GM23338 (cell line): Measurements from ENCODE around the gene CAPNS2. TPM values are rescaled to one million over a fixed set of nuclear protein-coding genes. Genes with fewer than 3 reads are reported as not detected.

Source experiments
- ATAC-seq: fragments of 200-7000 bp; cut with Tn5 transposase; 3 replicates; pipeline ENCODE4 v1.9.1; 2020
- DNase-seq: peaks from one replicate; pipeline ENCODE4 v3.0.0-alpha.2; 2015; ENCODE audit warnings: low spot score
- H2AFZ ChIP-seq: fragments of 200-600 bp; sonication (generic); 2 replicates; pipeline ENCODE4 v1.8.0; 2016; ENCODE audit warnings: antibody characterized with exemption, mild to moderate bottlenecking, moderate library complexity
- H3F3A ChIP-seq: fragments of 200-600 bp; sonication (generic); replicated peaks from 2 replicates; pipeline ENCODE4 v1.8.0; 2017; ENCODE audit warnings: antibody characterized with exemption, mixed run types, low read depth
- H3K27ac ChIP-seq: fragments of 200-600 bp; sonication (generic); 2 replicates; pipeline ENCODE4 v1.6.1; 2016; ENCODE audit warnings: low read depth
- H3K27me3 ChIP-seq: fragments of 200-600 bp; sonication (generic); 2 replicates; pipeline ENCODE4 v1.8.0; 2016; ENCODE audit warnings: mild to moderate bottlenecking, mixed run types, moderate library complexity; ENCODE audit not compliant: insufficient read depth
- H3K36me3 ChIP-seq: fragments of 200-600 bp; sonication (generic); 2 replicates; pipeline ENCODE4 v1.8.0; 2016; ENCODE audit warnings: mild to moderate bottlenecking; ENCODE audit not compliant: insufficient read depth
- H3K4me1 ChIP-seq: fragments of 200-600 bp; sonication (generic); 2 replicates; pipeline ENCODE4 v1.8.0; 2016; ENCODE audit warnings: mild to moderate bottlenecking, moderate library complexity; ENCODE audit not compliant: insufficient read depth
- H3K4me2 ChIP-seq: fragments of 200-600 bp; sonication (generic); 2 replicates; pipeline ENCODE4 v1.7.1; 2017; ENCODE audit warnings: mixed run types
- H3K4me3 ChIP-seq: fragments of 200-600 bp; sonication (generic); 2 replicates; pipeline ENCODE4 v1.6.1; 2016; ENCODE audit warnings: mixed run types
- H3K79me2 ChIP-seq: fragments of 200-600 bp; sonication (generic); replicated peaks from 2 replicates; pipeline ENCODE4 v1.8.0; 2017; ENCODE audit warnings: mild to moderate bottlenecking; ENCODE audit not compliant: insufficient read depth
- H3K9me2 ChIP-seq: fragments of 200-600 bp; sonication (generic); 2 replicates; pipeline ENCODE4 v1.8.0; 2017; ENCODE audit not compliant: insufficient read depth
- H4K20me1 ChIP-seq: fragments of 200-600 bp; sonication (generic); replicated peaks from 2 replicates; pipeline ENCODE4 v1.8.0; 2017; ENCODE audit warnings: mild to moderate bottlenecking; ENCODE audit not compliant: insufficient read depth
- H3K27ac Mint-ChIP-seq: 2 replicates; pipeline ENCODE4 v1.8.0; 2020; ENCODE audit warnings: inconsistent platforms, mild to moderate bottlenecking, moderate library complexity, mixed read lengths
- H3K27me3 Mint-ChIP-seq: 3 replicates; pipeline ENCODE4 v1.8.0; 2022; ENCODE audit warnings: low read depth, mild to moderate bottlenecking, moderate library complexity, mixed read lengths, inconsistent platforms; ENCODE audit not compliant: insufficient read depth, poor library complexity
- H3K36me3 Mint-ChIP-seq: 3 replicates; pipeline ENCODE4 v1.8.0; 2021; ENCODE audit warnings: low read depth, mild to moderate bottlenecking, inconsistent platforms, moderate library complexity, mixed read lengths
- H3K4me1 Mint-ChIP-seq: 3 replicates; pipeline ENCODE4 v1.8.0; 2020; ENCODE audit warnings: mild to moderate bottlenecking, inconsistent platforms, mixed read lengths
- H3K4me3 Mint-ChIP-seq: 3 replicates; pipeline ENCODE4 v1.8.0; 2021; ENCODE audit warnings: moderate library complexity, mild to moderate bottlenecking, inconsistent platforms, mixed read lengths
- H3K9me3 Mint-ChIP-seq: 3 replicates; pipeline ENCODE4 v1.8.0; 2020; ENCODE audit warnings: moderate library complexity, mild to moderate bottlenecking, inconsistent platforms, mixed read lengths
- POLR2AphosphoS5 ChIP-seq: IDR thresholded peaks from 2 replicates; pipeline ENCODE4 v1.6.1; 2016; ENCODE audit warnings: antibody characterized with exemption, low read depth
- STAT1 ChIP-seq: IDR thresholded peaks from one replicate; pipeline ENCODE4 v1.6.1; 2016; ENCODE audit warnings: antibody characterized with exemption; ENCODE audit not compliant: unreplicated experiment
- ZNF114 ChIP-seq: fragments of 250-450 bp; sonication (Bioruptor Pico); IDR thresholded peaks from 2 replicates; pipeline ENCODE4 v1.5.0; 2020; ENCODE audit warnings: mild to moderate bottlenecking, moderate library complexity
- polyA plus RNA-seq: library from polyadenylated mRNA; unstranded; fragments of >200 nt; fragmentation: Nextera tagmentation; extraction: Ambion mirVana; gene quantifications from 2 replicates; pipeline ENCODE4 v1.2.1, GENCODE V29; 2016
- total RNA-seq: library from RNA; depleted of rRNA; stranded (reverse); fragments of >200 nt; shearing (Covaris generic); gene quantifications from 2 replicates; pipeline ENCODE4 v1.2.3, GENCODE V29; 2014
- TF ChIP-seq, protein P1 (sequence below), 2 experiments: fragments of 200-600 bp in 1 of 2; sonication (generic) in 1 of 2; conservative IDR thresholded peaks; 2 replicates each; pipeline versions ENCODE4 v1.5.1 to v1.6.1; 2016 to 2017; ENCODE audit warnings: antibody characterized with exemption in 2 of 2, low read depth in 2 of 2, mild to moderate bottlenecking in 2 of 2, moderate library complexity in 1 of 2
- TF ChIP-seq, protein P2 (sequence below): IDR thresholded peaks from 2 replicates; pipeline ENCODE4 v1.6.1; 2016; ENCODE audit warnings: antibody characterized with exemption

Gene CAPNS2
- total and polyA plus RNA-seq, 2 experiments from 2014 or later, result 0.83 TPM; not detected in 1

DNA sequence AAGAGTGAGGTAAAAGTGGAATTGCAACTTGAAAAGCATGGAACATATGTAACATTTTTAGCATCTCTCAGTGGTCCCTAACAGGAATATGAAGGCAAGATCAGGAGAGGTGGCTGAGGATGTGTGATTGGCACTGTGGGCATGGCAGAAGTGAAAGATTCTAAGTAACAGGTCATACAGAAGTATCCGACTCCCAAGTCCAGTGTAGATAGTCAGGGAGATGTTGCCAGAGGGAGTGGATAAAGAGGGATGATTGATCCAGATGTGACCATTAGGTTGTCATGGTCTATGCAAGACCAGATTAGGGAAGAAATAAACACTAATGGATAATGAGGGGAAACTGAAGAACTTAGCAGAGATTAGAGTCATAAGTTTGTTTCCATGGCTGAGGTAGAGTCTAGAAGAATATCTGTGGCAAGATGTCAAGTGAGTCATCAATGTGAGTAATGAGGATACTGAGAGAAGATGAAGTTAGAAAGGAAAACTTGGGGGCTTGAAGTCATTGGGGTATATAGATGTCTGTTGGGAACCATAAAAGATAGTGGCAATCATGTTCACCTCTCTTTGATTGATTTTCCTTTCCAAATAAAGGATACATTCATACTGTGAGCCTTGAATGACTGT is 23.9 kb upstream of the CAPNS2 start:
- Histone ChIP-seq H4K20me1 (no peaks in the 10 kb centered on the region), H3F3A (no peaks in the 10 kb centered on the region), H3K27me3 (no peaks in the 10 kb centered on the region), H3K27ac (no peak overlapping the region), H3K79me2 (no peaks in the 10 kb centered on the region), H2AFZ (no peak overlapping the region), H3K4me2 (no peak overlapping the region), H3K4me1 (0 out of 2 replicates have a peak, but pooled peaks cover 5% of the 10 kb centered on the region), H3K9me2 (no peaks in the 10 kb centered on the region), H3K36me3 (no peaks in the 10 kb centered on the region), H3K4me3 (no peak overlapping the region)
- Mint-ChIP-seq H3K9me3 (no peaks in the 10 kb centered on the region), H3K4me3 (no peak overlapping the region), H3K27me3 (no peaks in the 10 kb centered on the region), H3K36me3 (no peaks in the 10 kb centered on the region), H3K27ac (no peak overlapping the region), H3K4me1 (peaks cover 5% of the 10 kb centered on the region)
- DNase-seq (no peak), ATAC-seq (no peak)
- TF ChIP-seq, protein P1, sequence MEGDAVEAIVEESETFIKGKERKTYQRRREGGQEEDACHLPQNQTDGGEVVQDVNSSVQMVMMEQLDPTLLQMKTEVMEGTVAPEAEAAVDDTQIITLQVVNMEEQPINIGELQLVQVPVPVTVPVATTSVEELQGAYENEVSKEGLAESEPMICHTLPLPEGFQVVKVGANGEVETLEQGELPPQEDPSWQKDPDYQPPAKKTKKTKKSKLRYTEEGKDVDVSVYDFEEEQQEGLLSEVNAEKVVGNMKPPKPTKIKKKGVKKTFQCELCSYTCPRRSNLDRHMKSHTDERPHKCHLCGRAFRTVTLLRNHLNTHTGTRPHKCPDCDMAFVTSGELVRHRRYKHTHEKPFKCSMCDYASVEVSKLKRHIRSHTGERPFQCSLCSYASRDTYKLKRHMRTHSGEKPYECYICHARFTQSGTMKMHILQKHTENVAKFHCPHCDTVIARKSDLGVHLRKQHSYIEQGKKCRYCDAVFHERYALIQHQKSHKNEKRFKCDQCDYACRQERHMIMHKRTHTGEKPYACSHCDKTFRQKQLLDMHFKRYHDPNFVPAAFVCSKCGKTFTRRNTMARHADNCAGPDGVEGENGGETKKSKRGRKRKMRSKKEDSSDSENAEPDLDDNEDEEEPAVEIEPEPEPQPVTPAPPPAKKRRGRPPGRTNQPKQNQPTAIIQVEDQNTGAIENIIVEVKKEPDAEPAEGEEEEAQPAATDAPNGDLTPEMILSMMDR (conservative IDR thresholded peaks at IDR 0.05; ENCODE audit: low read depth in 2 of 2), result no peak
- TF ChIP-seq ZNF114 (CRISPR knock-in tag) (no peak), STAT1 (no peak), POLR2AphosphoS5 (no peak)

DNA sequence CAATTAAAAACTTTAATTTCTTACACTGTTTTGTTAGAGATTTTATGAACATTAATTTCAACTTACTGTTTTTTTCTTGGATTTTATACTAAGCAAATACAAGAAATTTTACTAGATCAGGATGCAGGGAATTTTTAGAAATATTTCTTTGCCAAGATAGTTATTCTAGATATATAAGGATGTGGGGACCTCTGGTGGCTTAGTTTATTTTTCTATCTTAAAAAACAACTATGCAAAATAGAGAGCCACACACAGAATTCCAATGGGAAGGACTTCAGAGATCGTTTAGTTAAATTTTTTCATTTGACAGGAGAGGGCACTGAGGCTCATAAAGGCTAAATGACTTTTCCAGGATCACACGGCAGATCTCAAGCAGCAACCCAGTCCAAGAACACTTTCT is 23.0 kb upstream of the CAPNS2 start:
- no peak overlapping the region for H3K4me2 ChIP-seq
- H3K4me1 Mint-ChIP-seq, result peaks cover 5% of the 10 kb centered on the region
- no peaks in the 10 kb centered on the region for H3F3A ChIP-seq
- H3K4me1 ChIP-seq, result 0 out of 2 replicates have a peak, but pooled peaks cover 5% of the 10 kb centered on the region
- H3K27me3 Mint-ChIP-seq, result no peaks in the 10 kb centered on the region
- H4K20me1 ChIP-seq, result no peaks in the 10 kb centered on the region
- no peak overlapping the region for H2AFZ ChIP-seq
- TF ChIP-seq, protein P1 (conservative IDR thresholded peaks at IDR 0.05; ENCODE audit: low read depth in 2 of 2), result peak; percentile 31 to 53
- no peak for TF ChIP-seq STAT1
- H3K27ac ChIP-seq, result no peak overlapping the region
- no peaks in the 10 kb centered on the region for H3K36me3 Mint-ChIP-seq
- DNase-seq (peak; percentile 66), ATAC-seq (no peak)
- no peaks in the 10 kb centered on the region for H3K79me2 ChIP-seq
- H3K27me3 ChIP-seq, result no peaks in the 10 kb centered on the region
- H3K9me2 ChIP-seq, result no peaks in the 10 kb centered on the region
- no peak overlapping the region for H3K4me3 ChIP-seq
- no peak overlapping the region for H3K27ac Mint-ChIP-seq
- no peak overlapping the region for H3K4me3 Mint-ChIP-seq
- H3K36me3 ChIP-seq, result no peaks in the 10 kb centered on the region
- no peaks in the 10 kb centered on the region for H3K9me3 Mint-ChIP-seq

DNA sequence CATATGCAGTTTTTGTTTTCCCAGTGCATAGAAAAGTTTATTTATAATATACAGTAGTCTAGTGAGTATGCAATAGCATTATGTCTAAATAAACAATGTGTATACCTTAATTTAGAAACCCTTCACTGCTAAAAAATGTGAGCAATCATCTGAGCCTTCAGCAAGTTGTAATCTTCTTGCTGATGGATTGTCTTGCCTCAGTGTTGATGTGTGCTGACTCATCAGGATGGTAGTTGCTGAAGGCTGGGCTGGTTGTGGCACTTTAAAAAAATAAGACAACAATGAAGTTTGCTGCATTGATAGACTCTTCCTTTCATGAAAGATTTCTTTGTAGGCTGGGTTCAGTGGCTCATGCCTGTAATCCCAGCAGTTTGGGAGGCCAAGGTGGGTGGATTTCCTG is 13.9 kb upstream of the CAPNS2 start:
- no peaks in the 10 kb centered on the region for H3K9me2 ChIP-seq
- H4K20me1 ChIP-seq, result 0 out of 2 replicates have a peak, but pooled peaks cover 3% of the 10 kb centered on the region
- no peak for ATAC-seq
- H3F3A ChIP-seq, result no peaks in the 10 kb centered on the region
- no peak overlapping the region for H3K27ac Mint-ChIP-seq
- TF ChIP-seq, protein P2, sequence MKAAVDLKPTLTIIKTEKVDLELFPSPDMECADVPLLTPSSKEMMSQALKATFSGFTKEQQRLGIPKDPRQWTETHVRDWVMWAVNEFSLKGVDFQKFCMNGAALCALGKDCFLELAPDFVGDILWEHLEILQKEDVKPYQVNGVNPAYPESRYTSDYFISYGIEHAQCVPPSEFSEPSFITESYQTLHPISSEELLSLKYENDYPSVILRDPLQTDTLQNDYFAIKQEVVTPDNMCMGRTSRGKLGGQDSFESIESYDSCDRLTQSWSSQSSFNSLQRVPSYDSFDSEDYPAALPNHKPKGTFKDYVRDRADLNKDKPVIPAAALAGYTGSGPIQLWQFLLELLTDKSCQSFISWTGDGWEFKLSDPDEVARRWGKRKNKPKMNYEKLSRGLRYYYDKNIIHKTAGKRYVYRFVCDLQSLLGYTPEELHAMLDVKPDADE, result no peak
- TF ChIP-seq ZNF114 (CRISPR knock-in tag), result no peak
- no peak overlapping the region for H3K4me2 ChIP-seq
- H3K27me3 Mint-ChIP-seq, result no peaks in the 10 kb centered on the region
- H3K79me2 ChIP-seq, result no peaks in the 10 kb centered on the region
- H2AFZ ChIP-seq, result no peak overlapping the region
- no peaks in the 10 kb centered on the region for H3K9me3 Mint-ChIP-seq
- H3K27me3 ChIP-seq, result no peaks in the 10 kb centered on the region
- no peak overlapping the region for H3K27ac ChIP-seq
- peaks cover 4% of the 10 kb centered on the region; the same call in 2 of the 3 replicates for H3K36me3 Mint-ChIP-seq
- no peak overlapping the region for H3K4me3 Mint-ChIP-seq
- peaks cover 4% of the 10 kb centered on the region for H3K36me3 ChIP-seq
- no peak for DNase-seq
- H3K4me1 ChIP-seq, result no peaks in the 10 kb centered on the region
- no peaks in the 10 kb centered on the region for H3K4me1 Mint-ChIP-seq
- H3K4me3 ChIP-seq, result no peak overlapping the region
